ENCODE measurements around the gene TKFC.
"Not testable (repeated sequence)": the region's sequence is repeated elsewhere in the genome, so short reads cannot be mapped to it uniquely, and the experiment has no call there.

Gene TKFC

GRCh38 chr11:61369372-61370348 is 36.6 kb downstream of the TKFC start:
- no peak for DNase-seq

GRCh38 chr11:61370349-61371005 is 37.4 kb downstream of the TKFC start:
- no peak for DNase-seq

DNA sequence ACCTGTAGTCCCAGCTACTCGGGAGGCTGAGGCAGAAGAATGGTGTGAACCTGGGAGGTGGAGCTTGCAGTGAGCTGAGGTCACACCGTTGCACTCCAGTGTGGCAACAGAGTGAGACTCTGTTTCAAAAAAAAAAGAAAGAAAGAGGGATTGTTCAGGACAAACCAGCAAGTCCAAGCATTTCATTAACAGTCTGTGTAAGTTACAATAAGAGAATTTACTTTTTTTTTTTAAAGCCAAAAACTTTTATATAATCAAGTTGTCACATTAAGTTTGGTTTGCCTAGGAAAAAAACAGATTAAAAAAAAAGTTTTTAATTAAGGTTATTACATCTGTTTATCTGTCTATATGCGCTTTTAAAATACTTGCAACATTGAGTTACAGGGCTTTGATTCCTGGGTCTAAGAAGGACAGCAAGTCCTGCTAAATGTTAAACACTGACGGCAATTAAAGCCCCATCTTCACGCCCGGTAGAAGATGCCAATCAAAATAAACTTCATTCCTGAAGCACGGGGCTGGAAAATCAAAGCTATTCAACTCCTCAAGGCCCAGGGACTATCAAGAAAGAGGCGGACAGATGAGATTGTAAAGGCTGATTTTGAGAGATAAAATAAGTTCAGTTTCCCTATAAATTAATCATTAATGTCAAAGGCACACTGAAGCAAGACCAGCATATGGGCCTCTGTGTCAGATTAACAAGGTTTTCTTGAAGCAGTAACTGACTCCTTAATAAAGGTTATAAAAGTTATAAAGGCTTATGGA is 39.8 kb downstream of the TKFC start:
- DNase-seq, result no peak

DNA sequence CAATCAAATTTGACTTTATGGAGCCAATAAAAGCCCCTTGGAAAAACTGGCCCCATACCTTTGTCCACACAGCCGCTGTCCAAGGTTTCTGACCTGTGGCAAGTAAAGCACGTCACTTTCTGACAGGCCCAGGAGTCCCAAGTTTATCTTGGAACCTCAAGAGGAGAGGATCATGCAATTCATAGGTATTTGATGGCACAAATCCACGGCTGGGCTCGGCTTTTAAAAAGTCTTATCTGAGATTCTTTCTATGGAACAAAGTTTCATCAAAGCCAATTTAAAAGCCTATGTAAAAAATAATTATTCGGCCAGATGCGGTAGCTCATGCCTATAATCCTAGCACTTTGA is 42.7 kb downstream of the TKFC start:
- DNase-seq, result no peak

GRCh38 chr11:61377461-61378160 is 44.6 kb downstream of the TKFC start:
- no peak for DNase-seq

DNA sequence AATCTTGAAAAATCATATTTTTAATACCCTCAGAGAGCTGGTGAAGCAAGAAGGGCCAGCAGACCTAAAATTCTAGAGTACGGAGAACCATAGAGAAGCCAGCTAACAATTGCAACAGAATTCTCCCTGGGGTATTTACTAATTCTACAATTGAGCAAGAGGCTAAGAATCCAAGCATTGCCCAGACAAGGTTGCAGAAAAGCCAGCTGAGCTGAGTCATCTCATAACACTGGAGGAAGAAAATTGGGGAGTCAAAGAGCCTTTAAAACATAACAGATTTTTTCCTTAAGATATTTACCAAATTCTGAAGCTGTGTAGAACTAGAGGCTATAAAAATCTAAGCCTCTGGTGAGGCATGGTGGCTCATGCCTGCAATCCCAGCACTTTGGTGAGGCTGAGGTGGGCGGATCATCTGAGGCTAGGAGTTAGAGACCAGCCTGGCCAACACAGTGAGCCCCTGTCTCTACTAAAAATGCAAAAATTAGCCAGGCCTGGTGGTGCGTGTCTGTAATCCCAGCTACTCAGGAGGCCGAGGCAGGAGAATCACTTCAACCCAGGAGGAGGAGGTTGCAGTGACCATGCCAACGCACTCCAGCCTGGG is 45.8 kb downstream of the TKFC start:
- no peak for DNase-seq

- DNase-seq, result no peak
Measured at GRCh38 chr11:61380884-61381283, 47.9 kb downstream of the TKFC start.

GRCh38 chr11:61383859-61384258 is 50.8 kb downstream of the TKFC start:
- DNase-seq, result not testable (repeated sequence)

DNA sequence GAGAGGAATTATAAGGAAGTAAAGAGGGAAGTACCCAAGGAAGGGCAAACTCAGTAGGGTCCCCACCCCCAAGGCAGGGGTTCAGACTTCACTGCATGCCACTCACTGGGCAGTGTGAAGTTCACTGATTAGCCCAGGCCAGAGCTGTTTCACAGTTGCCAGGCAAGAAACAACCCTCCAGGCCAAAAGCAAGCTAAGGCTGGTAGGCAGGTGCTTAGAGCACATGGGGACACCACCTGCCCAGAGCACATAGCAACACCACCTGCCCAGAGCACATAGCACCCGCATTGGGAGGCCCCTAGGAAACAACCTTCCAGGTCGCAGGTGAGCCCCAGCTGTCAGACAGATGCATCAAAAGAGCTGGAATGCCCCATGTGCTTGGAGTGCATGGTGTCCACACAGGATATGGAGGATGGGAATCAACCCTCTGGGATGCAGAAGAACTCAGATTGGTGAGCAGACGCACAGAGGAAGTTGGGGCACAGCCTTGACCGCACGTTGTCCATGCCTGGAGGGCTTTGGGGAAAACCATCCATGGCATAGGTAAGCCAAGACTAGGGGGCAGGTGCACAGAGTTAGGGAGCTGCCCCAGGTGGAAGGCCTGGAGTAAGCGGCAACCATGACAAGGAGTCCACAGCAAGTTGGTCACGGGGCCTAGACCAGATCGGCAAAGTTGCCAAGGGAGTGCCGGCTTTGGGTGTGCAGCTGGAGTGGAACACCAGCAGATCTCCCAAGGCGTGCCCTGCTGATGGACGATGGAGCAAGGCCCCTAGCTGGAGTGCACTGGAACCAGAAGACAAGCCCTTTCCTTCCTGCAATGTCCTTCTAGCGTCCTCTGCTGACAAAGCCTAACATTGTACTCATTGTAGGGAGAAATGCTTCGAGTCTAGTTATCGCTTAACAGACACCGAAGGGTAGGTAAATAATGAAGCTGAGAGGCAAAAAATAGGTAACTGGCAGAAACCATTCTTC is 51.5 kb downstream of the TKFC start:
- no peak for DNase-seq

DNA sequence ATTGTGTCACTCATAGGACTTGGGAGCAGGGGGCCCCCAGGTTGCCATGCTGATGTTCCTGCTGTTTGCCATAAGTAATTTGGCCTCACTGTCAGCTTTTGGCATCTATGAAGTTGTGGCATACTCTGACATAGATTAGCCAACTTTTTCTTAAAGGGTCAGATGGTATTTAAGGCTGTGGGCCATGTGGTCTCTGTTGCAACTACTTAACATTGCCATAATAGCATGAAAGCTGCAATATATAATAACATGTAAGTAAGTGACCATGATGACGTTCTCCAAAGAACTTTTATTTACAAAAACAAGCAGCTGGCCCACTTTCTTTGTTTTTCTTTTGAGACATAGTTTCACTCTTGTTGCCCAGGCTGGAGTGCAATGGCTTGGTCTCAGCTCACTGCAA is 57.1 kb downstream of the TKFC start:
- DNase-seq, result no peak

GRCh38 chr11:61392981-61393595 is 60.1 kb downstream of the TKFC start:
- no peak for DNase-seq
